Neural progenitor cell (in vitro differentiated cells): ENCODE data around the gene THRB. TPM values are rescaled to one million over a fixed set of nuclear protein-coding genes. Genes with fewer than 3 reads are reported as not detected.

Experiments
- DNase-seq: peaks from one replicate; pipeline ENCODE4 v3.0.0-alpha.2; 2016; ENCODE audit warnings: low spot score
- H2AFZ ChIP-seq: fragments of 200-600 bp; sonication (generic); replicated peaks from 2 replicates; pipeline ENCODE4 v1.6.1; 2016; ENCODE audit warnings: antibody characterized with exemption
- H3F3A ChIP-seq: fragments of 200-600 bp; sonication (generic); 2 replicates; pipeline ENCODE4 v1.6.1; 2016; ENCODE audit warnings: antibody characterized with exemption, low read depth
- H3K27ac ChIP-seq: fragments of 200-600 bp; sonication (generic); 2 replicates; pipeline ENCODE4 v1.5.1; 2016; ENCODE audit warnings: mild to moderate bottlenecking
- H3K27me3 ChIP-seq: fragments of 200-600 bp; sonication (generic); 2 replicates; pipeline ENCODE4 v1.6.1; 2016; ENCODE audit warnings: mild to moderate bottlenecking, moderate library complexity
- H3K36me3 ChIP-seq: fragments of 200-600 bp; sonication (generic); 2 replicates; pipeline ENCODE4 v1.5.1; 2016
- H3K4me1 ChIP-seq: fragments of 200-600 bp; sonication (generic); 2 replicates; pipeline ENCODE4 v1.6.1; 2016; ENCODE audit warnings: mixed run types
- H3K4me2 ChIP-seq: fragments of 200-600 bp; sonication (generic); 2 replicates; pipeline ENCODE4 v1.6.1; 2016
- H3K4me3 ChIP-seq: fragments of 200-600 bp; sonication (generic); 2 replicates; pipeline ENCODE4 v1.5.1; 2016
- H3K79me2 ChIP-seq: fragments of 200-600 bp; sonication (generic); 2 replicates; pipeline ENCODE4 v1.6.1; 2016; ENCODE audit warnings: low read depth
- H3K9ac ChIP-seq: fragments of 200-600 bp; sonication (generic); 2 replicates; pipeline ENCODE4 v1.6.1; 2016
- H3K9me3 ChIP-seq: fragments of 200-600 bp; sonication (generic); 2 replicates; pipeline ENCODE4 v1.5.1; 2016; ENCODE audit warnings: low read depth
- H4K20me1 ChIP-seq: fragments of 200-600 bp; sonication (generic); 2 replicates; pipeline ENCODE4 v1.6.1; 2016; ENCODE audit warnings: low read depth
- H3K27ac Mint-ChIP-seq: 3 replicates; pipeline ENCODE4 v1.8.0; 2021; ENCODE audit warnings: mixed read lengths
- H3K27me3 Mint-ChIP-seq: 2 replicates; pipeline ENCODE4 v1.8.0; 2022; ENCODE audit warnings: low read depth, mild to moderate bottlenecking, inconsistent platforms, moderate library complexity, mixed read lengths; ENCODE audit not compliant: insufficient read depth
- H3K36me3 Mint-ChIP-seq: 3 replicates; pipeline ENCODE4 v1.8.0; 2021; ENCODE audit warnings: mixed read lengths
- H3K4me1 Mint-ChIP-seq: 3 replicates; pipeline ENCODE4 v1.8.0; 2021; ENCODE audit warnings: mixed read lengths
- H3K4me3 Mint-ChIP-seq: 3 replicates; pipeline ENCODE4 v1.8.0; 2021; ENCODE audit warnings: mild to moderate bottlenecking, moderate library complexity, mixed read lengths
- H3K9me3 Mint-ChIP-seq: 3 replicates; pipeline ENCODE4 v1.8.0; 2020; ENCODE audit warnings: mixed read lengths
- CTCF ChIP-seq: fragments of 200-600 bp; sonication (generic); IDR thresholded peaks from 2 replicates; pipeline ENCODE4 v1.5.1; 2017; ENCODE audit warnings: antibody characterized with exemption, mild to moderate bottlenecking
- EZH2 ChIP-seq: fragments of 200-600 bp; sonication (generic); IDR thresholded peaks from 2 replicates; pipeline ENCODE4 v1.6.1; 2017; ENCODE audit warnings: antibody characterized with exemption, mild to moderate bottlenecking, moderate library complexity
- EZH2phosphoT487 ChIP-seq: fragments of 200-600 bp; sonication (generic); IDR thresholded peaks from 2 replicates; pipeline ENCODE4 v1.6.1; 2017; ENCODE audit warnings: antibody characterized with exemption
- total RNA-seq: library from RNA; depleted of rRNA; stranded (reverse); fragments of >200 nt; gene quantifications from 2 replicates; pipeline ENCODE4 v1.2.3, GENCODE V29; 2015; ENCODE audit warnings: low replicate concordance

The THRB gene
- total RNA-seq, 1 donor from 2014 or later: 1.2 TPM

- Histone ChIP-seq H3K4me1 (no peaks in the 10 kb centered on the region), H3K27me3 (no peaks in the 10 kb centered on the region), H3K4me3 (no peak overlapping the region), H3K36me3 (no peaks in the 10 kb centered on the region), H3K27ac (no peak overlapping the region), H2AFZ (no peak overlapping the region), H3K4me2 (no peak overlapping the region), H3K9ac (no peak overlapping the region), H3F3A (no peaks in the 10 kb centered on the region), H3K9me3 (no peaks in the 10 kb centered on the region), H3K79me2 (no peaks in the 10 kb centered on the region), H4K20me1 (no peaks in the 10 kb centered on the region)
- DNase-seq: no peak
- TF ChIP-seq CTCF (no peak), EZH2phosphoT487 (no peak), EZH2 (no peak)
- no peaks in the 10 kb centered on the region for H3K36me3 Mint-ChIP-seq
- H3K27ac Mint-ChIP-seq: no peak overlapping the region
- H3K9me3 Mint-ChIP-seq: no peaks in the 10 kb centered on the region
- H3K4me3 Mint-ChIP-seq: no peak overlapping the region
- H3K27me3 Mint-ChIP-seq: no peaks in the 10 kb centered on the region
- peaks cover 4% of the 10 kb centered on the region for H3K4me1 Mint-ChIP-seq
Measured at GRCh38 chr3:24503616-24504113, 9.0 kb upstream of the THRB start.

- DNase-seq: no peak
- Histone ChIP-seq H3K27ac (no peak overlapping the region), H3K9me3 (no peaks in the 10 kb centered on the region), H4K20me1 (no peaks in the 10 kb centered on the region), H3K36me3 (no peaks in the 10 kb centered on the region), H3K27me3 (no peaks in the 10 kb centered on the region), H3F3A (no peaks in the 10 kb centered on the region), H3K4me1 (no peaks in the 10 kb centered on the region), H3K79me2 (no peaks in the 10 kb centered on the region), H3K4me2 (no peak overlapping the region), H3K4me3 (no peak overlapping the region), H3K9ac (no peak overlapping the region), H2AFZ (no peak overlapping the region)
- Mint-ChIP-seq H3K4me3 (no peak overlapping the region), H3K27ac (no peak overlapping the region), H3K27me3 (no peaks in the 10 kb centered on the region), H3K36me3 (no peaks in the 10 kb centered on the region), H3K4me1 (peaks cover 4% of the 10 kb centered on the region), H3K9me3 (no peaks in the 10 kb centered on the region)
- TF ChIP-seq EZH2phosphoT487: no peak
- TF ChIP-seq EZH2: no peak
- no peak for TF ChIP-seq CTCF
Measured at GRCh38 chr3:24502690-24503089, 8.0 kb upstream of the THRB start.

- Mint-ChIP-seq H3K27ac (no peak overlapping the region), H3K36me3 (no peaks in the 10 kb centered on the region), H3K9me3 (no peaks in the 10 kb centered on the region), H3K27me3 (peaks cover 8% of the 10 kb centered on the region), H3K4me3 (no peak overlapping the region), H3K4me1 (peaks cover 4% of the 10 kb centered on the region)
- DNase-seq: no peak
- no peak overlapping the region for H3K4me3 ChIP-seq
- H3K4me1 ChIP-seq: no peaks in the 10 kb centered on the region
- H3K27ac ChIP-seq: no peak overlapping the region
- no peak for TF ChIP-seq EZH2phosphoT487
- TF ChIP-seq CTCF: no peak
- TF ChIP-seq EZH2: no peak
- H3F3A ChIP-seq: peaks cover 7% of the 10 kb centered on the region
- no peaks in the 10 kb centered on the region for H4K20me1 ChIP-seq
- no peaks in the 10 kb centered on the region for H3K9me3 ChIP-seq
- no peaks in the 10 kb centered on the region for H3K79me2 ChIP-seq
- H2AFZ ChIP-seq: no peak overlapping the region
- H3K27me3 ChIP-seq: peaks cover 8% of the 10 kb centered on the region
- H3K4me2 ChIP-seq: no peak overlapping the region
- no peaks in the 10 kb centered on the region for H3K36me3 ChIP-seq
- no peak overlapping the region for H3K9ac ChIP-seq
Measured at GRCh38 chr3:24500806-24501205, 6.2 kb upstream of the THRB start.
